ENCODE data around the gene RAB31. TPM values are rescaled to one million over a fixed set of nuclear protein-coding genes. Genes with fewer than 3 reads are reported as not detected.
A peak's percentile ranks its signal among the peaks of the same experiment; 100 is the strongest.

The RAB31 gene
- total RNA-seq, 2 donors from 2014 or later, result 7.7 to 86.9 TPM

DNA sequence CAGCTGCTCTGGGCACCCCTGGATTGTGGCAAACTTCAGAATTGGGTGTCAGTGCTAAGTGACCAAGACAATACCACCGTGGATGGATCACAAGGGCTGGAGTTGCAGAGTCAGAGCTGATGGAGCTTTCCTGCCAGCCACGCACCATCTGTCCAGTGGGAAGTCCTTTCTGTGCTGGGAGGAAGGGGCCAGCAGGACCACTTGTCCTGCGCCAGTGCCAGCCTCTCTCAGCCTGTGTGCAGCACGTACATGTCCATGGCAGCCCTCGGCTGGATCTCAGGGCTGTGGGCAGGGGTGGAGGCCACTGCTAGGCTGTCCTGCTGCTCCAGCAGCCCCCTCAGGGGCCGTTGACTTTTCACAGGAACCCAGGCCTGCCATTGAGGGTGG is 33.3 kb downstream of the RAB31 start:
- 94% methylated on average over 6 of the region's 6 CpGs for WGBS
- no peaks in the 10 kb centered on the region for H3K9me3 ChIP-seq
- no peak for DNase-seq (ENCODE audit: low spot score)
- intact Hi-C loops (cut with DNase I), result no loop called here
- H3K4me3 ChIP-seq, result no peak overlapping the region
- no peaks in the 10 kb centered on the region for H3K4me1 ChIP-seq (replicated peaks)
- no peak overlapping the region for H3K27ac ChIP-seq
- TF ChIP-seq, protein P1, sequence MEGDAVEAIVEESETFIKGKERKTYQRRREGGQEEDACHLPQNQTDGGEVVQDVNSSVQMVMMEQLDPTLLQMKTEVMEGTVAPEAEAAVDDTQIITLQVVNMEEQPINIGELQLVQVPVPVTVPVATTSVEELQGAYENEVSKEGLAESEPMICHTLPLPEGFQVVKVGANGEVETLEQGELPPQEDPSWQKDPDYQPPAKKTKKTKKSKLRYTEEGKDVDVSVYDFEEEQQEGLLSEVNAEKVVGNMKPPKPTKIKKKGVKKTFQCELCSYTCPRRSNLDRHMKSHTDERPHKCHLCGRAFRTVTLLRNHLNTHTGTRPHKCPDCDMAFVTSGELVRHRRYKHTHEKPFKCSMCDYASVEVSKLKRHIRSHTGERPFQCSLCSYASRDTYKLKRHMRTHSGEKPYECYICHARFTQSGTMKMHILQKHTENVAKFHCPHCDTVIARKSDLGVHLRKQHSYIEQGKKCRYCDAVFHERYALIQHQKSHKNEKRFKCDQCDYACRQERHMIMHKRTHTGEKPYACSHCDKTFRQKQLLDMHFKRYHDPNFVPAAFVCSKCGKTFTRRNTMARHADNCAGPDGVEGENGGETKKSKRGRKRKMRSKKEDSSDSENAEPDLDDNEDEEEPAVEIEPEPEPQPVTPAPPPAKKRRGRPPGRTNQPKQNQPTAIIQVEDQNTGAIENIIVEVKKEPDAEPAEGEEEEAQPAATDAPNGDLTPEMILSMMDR (IDR thresholded peaks at IDR 0.05), result no peak
- TF ChIP-seq POLR2AphosphoS5 (IDR thresholded peaks at IDR 0.05) (no peak), POLR2A (IDR thresholded peaks at IDR 0.05) (no peak)
- no peaks in the 10 kb centered on the region for H3K27me3 ChIP-seq (replicated peaks; ENCODE audit: insufficient read depth)
- H3K36me3 ChIP-seq, result no peaks in the 10 kb centered on the region

DNA sequence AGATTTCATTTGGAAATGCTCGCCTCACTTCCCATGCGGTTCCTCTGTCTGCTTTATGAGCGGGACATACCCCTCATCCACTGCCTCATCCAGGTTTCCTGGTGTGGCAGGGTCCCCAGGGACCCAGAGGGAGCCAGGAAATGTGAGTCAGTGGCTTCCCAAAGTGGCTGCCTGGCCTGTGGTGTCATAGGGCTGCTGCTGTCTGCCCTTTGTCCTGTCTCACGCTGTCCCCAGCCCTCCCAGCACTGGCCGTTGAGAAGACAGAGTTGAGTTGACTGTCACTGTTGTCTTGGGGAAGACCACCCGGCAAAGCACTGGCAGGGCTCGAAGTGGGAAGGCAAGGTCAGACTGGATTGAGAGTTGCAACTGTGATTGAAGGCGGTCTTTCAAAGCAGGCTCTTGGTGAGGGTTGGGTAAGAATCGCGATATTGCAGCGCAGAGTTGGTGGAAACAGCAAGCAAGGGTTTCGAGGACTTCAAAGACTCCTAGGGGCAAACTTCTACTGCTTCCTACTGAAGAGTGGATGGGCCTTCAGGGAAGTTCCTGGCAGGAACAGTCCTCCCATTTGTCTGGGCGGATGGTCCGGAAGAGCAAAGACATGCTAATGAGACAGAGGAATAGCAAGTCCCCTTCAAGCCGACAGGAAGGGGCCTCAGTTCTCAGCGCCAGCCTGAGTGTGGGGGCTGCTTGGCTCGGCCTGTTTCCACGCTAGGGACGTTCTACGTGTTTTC is 33.9 kb downstream of the RAB31 start:
- no peaks in the 10 kb centered on the region for H3K9me3 ChIP-seq
- no peak for DNase-seq (ENCODE audit: low spot score)
- no peak for TF ChIP-seq POLR2AphosphoS5 (IDR thresholded peaks at IDR 0.05)
- no peaks in the 10 kb centered on the region for H3K27me3 ChIP-seq (replicated peaks; ENCODE audit: insufficient read depth)
- intact Hi-C loops (cut with DNase I), result no loop called here
- no peak overlapping the region for H3K4me3 ChIP-seq
- peak overlapping the region in 1 of 2 donors; percentile 6 for H3K27ac ChIP-seq
- H3K36me3 ChIP-seq, result no peaks in the 10 kb centered on the region
- WGBS, result 71% methylated on average over 20 of the region's 20 CpGs
- no peaks in the 10 kb centered on the region for H3K4me1 ChIP-seq (replicated peaks)

DNA sequence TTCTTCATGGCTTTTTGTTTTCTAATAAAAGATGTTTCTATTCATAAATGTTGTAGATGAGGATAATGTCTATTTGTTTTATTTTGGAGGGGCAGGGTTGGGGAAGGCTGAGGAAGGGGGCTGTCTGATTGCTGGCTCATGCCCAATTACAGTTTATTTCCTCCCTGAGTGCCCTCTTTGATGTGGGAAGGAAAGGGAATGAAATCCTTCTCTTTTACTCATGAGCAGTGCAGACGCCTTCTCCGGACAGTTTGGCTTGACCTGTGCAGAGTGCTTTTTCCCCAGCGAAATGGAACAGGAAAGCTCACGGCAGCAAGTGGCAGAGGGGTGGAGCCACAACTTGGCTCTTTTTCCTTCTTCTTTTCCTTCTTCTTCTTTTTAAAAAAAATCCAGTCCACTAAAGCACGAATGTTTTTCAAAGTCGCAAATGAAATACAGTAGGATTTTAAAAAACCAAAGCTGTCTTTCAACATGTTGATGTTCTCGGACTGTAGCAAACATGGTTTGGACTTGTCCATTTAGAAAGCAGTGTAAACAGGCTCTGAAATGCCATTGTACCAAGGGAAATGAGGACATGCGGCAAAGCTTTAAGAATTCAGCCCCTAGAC is 34.5 kb downstream of the RAB31 start:
- Histone ChIP-seq H3K36me3 (no peaks in the 10 kb centered on the region), H3K27ac (peak overlapping the region in 1 of 2 donors; percentile 6), H3K4me3 (peak overlapping the region in 1 of 2 donors; percentile 24), H3K4me1 (replicated peaks) (no peaks in the 10 kb centered on the region), H3K27me3 (replicated peaks; ENCODE audit: insufficient read depth) (no peaks in the 10 kb centered on the region), H3K9me3 (no peaks in the 10 kb centered on the region)
- WGBS, result 8% methylated on average over 8 of the region's 8 CpGs
- TF ChIP-seq POLR2A (IDR thresholded peaks at IDR 0.05), result no peak
- TF ChIP-seq, protein P1 (IDR thresholded peaks at IDR 0.05), result no peak
- peak; percentile 17 for TF ChIP-seq POLR2AphosphoS5 (IDR thresholded peaks at IDR 0.05)
- intact Hi-C loops (cut with DNase I), result no loop called here
- no peak for DNase-seq (ENCODE audit: low spot score)

DNA sequence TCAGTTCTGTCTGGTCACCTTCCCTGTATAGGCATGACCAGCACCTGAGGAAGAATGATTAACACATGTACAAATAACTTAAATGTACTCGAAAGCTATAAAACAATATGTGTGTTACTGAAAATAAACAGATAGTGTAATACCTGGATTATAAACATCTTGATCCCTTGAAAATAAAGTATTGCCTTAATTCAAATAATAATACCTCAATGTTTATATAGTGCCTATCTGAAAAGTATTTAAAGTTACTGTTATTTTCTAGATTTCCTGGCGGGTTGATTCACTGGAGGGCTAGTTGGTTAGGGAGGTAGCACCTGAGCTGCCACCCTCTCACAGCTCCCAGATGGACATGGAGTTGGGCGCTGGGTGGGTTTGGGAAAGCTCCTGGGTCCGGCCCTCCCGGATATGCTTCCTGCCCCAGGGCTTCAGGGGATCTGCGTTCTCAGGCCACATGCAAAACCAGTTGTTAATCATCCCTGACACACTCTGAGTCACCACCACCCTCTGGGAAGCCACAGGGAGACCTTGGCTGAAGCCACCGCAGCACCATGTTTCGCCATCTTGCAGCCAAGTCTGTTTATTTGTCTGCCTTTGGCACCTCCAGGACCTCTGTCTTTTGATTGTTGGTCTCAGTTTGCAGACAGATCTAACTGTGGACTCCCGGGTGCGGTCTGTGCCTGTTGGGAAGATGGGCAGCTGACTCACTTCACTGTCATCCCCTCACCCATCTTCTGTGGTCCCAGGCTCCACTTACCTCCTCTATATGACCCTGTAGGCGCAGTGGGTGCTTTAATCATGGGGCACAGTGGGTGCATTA is 35.3 kb downstream of the RAB31 start:
- intact Hi-C loops (cut with DNase I), result no loop called here
- no peak for DNase-seq (ENCODE audit: low spot score)
- TF ChIP-seq POLR2AphosphoS5 (IDR thresholded peaks at IDR 0.05) (no peak), POLR2A (IDR thresholded peaks at IDR 0.05) (no peak)
- TF ChIP-seq, protein P1 (IDR thresholded peaks at IDR 0.05), result no peak
- 71% methylated on average over 11 of the region's 11 CpGs for WGBS
- H3K4me3 ChIP-seq, result peak overlapping the region in 1 of 2 donors; percentile 24
- no peak overlapping the region for H3K27ac ChIP-seq
- no peaks in the 10 kb centered on the region for H3K9me3 ChIP-seq
- H3K4me1 ChIP-seq (replicated peaks), result no peaks in the 10 kb centered on the region
- no peaks in the 10 kb centered on the region for H3K36me3 ChIP-seq
- no peaks in the 10 kb centered on the region for H3K27me3 ChIP-seq (replicated peaks; ENCODE audit: insufficient read depth)

DNA sequence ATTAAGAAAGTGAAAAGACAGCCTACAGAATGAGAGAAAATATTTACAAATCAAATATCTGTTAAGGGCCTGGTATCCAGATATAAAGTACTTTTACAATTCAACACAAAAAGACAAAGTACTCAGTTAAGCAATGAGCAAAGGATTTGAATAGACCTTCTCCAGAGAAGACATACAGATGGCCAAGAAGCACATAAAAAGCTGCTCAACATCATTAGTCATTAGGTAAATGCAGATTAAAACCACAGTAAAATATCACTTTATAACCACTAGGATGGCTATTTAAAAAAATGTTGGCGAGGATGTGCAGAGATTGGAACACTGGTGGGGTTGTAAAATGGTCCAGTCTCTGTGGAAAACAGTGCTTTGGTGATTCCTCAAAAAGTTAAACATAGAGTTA is 38.9 kb downstream of the RAB31 start:
- Histone ChIP-seq H3K27me3 (replicated peaks; ENCODE audit: insufficient read depth) (no peaks in the 10 kb centered on the region), H3K9me3 (no peaks in the 10 kb centered on the region), H3K4me1 (replicated peaks) (no peaks in the 10 kb centered on the region), H3K27ac (no peak overlapping the region), H3K4me3 (no peak overlapping the region), H3K36me3 (no peaks in the 10 kb centered on the region)
- intact Hi-C loops (cut with DNase I), result no loop called here
- WGBS, result 83% methylated on average over 1 of the region's 1 CpG
- no peak for DNase-seq (ENCODE audit: low spot score)
- TF ChIP-seq POLR2A (IDR thresholded peaks at IDR 0.05), result no peak
- TF ChIP-seq, protein P1 (IDR thresholded peaks at IDR 0.05), result no peak
- TF ChIP-seq POLR2AphosphoS5 (IDR thresholded peaks at IDR 0.05), result no peak
